ENCODE measurements around the gene ATOH8.
"Not testable (repeated sequence)": the region's sequence is repeated elsewhere in the genome, so short reads cannot be mapped to it uniquely, and the experiment has no call there.

Gene ATOH8

GRCh38 chr2:85828725-85829124 is 74.9 kb downstream of the ATOH8 start:
- no peak for DNase-seq (ENCODE audit: low spot score)

- not testable (repeated sequence) for DNase-seq (ENCODE audit: low spot score)
These were observed 75.6 kb downstream of the ATOH8 start for GRCh38 chr2:85829394-85829793.

- DNase-seq (ENCODE audit: low spot score), result no peak
These were observed 76.9 kb downstream of the ATOH8 start for GRCh38 chr2:85830645-85831044.

- no peak for DNase-seq (ENCODE audit: low spot score)
These were observed 77.9 kb downstream of the ATOH8 start for GRCh38 chr2:85831735-85832134.

- DNase-seq (ENCODE audit: low spot score), result no peak
These were observed 80.7 kb downstream of the ATOH8 start for GRCh38 chr2:85834466-85834865.
